GM11168 (cell line): ENCODE data around the gene KCNMA1.

ENCODE experiments used
- in situ Hi-C: fragments of 300-500 bp; cut with MboI; formaldehyde crosslinking; loops from one replicate; pipeline ENCODE4 v1.12.0; 2022; ENCODE audit warnings: low sequenced_read_pairs; ENCODE audit not compliant: unreplicated experiment

KCNMA1 gene

GRCh38 chr10:77467422-77467963, 170.1 kb downstream of the KCNMA1 start:
- in situ Hi-C loops: no loop called here

- in situ Hi-C loops: no loop called here
These were observed 173.5 kb downstream of the KCNMA1 start for GRCh38 chr10:77463967-77464745.

GRCh38 chr10:77463499-77463898, 174.1 kb downstream of the KCNMA1 start:
- in situ Hi-C loops: no loop called here

- in situ Hi-C loops: no loop called here
These were observed 175.8 kb downstream of the KCNMA1 start for GRCh38 chr10:77461636-77462296.

- in situ Hi-C loops: no loop called here
These were observed 177.7 kb downstream of the KCNMA1 start for GRCh38 chr10:77459905-77460304.

- in situ Hi-C loops: no loop called here
These were observed 178.5 kb downstream of the KCNMA1 start for GRCh38 chr10:77458986-77459590.

GRCh38 chr10:77457721-77458120, 179.9 kb downstream of the KCNMA1 start:
- in situ Hi-C loops: no loop called here

GRCh38 chr10:77457266-77457665, 180.3 kb downstream of the KCNMA1 start:
- in situ Hi-C loops: no loop called here

- in situ Hi-C loops: no loop called here
These were observed 181.2 kb downstream of the KCNMA1 start for GRCh38 chr10:77456414-77456813.

- in situ Hi-C loops: no loop called here
These were observed 182.0 kb downstream of the KCNMA1 start for GRCh38 chr10:77455561-77455960.

- in situ Hi-C loops: no loop called here
These were observed 184.6 kb downstream of the KCNMA1 start for GRCh38 chr10:77452952-77453564.

- in situ Hi-C loops: no loop called here
These were observed 185.7 kb downstream of the KCNMA1 start for GRCh38 chr10:77451886-77452285.

GRCh38 chr10:77448226-77448625, 189.4 kb downstream of the KCNMA1 start:
- in situ Hi-C loops: no loop called here

GRCh38 chr10:77446700-77447099, 190.9 kb downstream of the KCNMA1 start:
- in situ Hi-C loops: no loop called here

- in situ Hi-C loops: no loop called here
These were observed 192.1 kb downstream of the KCNMA1 start for GRCh38 chr10:77445547-77445946.

GRCh38 chr10:77444041-77444440, 193.6 kb downstream of the KCNMA1 start:
- in situ Hi-C loops: no loop called here

- in situ Hi-C loops: no loop called here
These were observed 194.9 kb downstream of the KCNMA1 start for GRCh38 chr10:77442699-77443189.

- in situ Hi-C loops: no loop called here
These were observed 196.0 kb downstream of the KCNMA1 start for GRCh38 chr10:77441353-77442166.

GRCh38 chr10:77436257-77436975, 201.2 kb downstream of the KCNMA1 start:
- in situ Hi-C loops: no loop called here
